ENCODE results near the gene FLYWCH2.

FLYWCH2 gene

GRCh38 chr16:2882650-2883457 lies at the start of gene FLYWCH2:
FLYWCH2 (plus strand) TSS chr16:2883215; CDS start chr16:2896450, 13,235 bp downstream.
- peak; percentile 98 to 99 for DNase-seq

DNA sequence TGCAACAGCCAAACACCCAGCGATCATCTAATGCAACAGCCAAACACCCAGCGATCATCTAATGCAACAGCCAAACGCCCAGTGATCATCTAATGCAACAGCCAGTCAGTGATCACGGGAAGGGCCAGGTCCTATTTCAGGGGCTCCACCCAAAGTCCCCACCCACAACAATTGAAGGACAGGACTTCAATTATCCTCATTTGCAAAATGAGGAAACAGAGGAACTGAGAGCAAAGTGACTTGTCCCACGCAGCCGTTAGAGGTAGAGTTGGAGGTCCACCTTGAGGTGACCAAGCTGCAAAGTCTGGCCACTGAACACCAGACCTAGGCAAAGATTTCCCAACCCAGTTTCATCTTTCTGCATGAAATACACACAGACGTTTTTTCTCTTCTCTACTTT lies 49.2 kb upstream of the FLYWCH2 start:
- DNase-seq, result no peak

DNA sequence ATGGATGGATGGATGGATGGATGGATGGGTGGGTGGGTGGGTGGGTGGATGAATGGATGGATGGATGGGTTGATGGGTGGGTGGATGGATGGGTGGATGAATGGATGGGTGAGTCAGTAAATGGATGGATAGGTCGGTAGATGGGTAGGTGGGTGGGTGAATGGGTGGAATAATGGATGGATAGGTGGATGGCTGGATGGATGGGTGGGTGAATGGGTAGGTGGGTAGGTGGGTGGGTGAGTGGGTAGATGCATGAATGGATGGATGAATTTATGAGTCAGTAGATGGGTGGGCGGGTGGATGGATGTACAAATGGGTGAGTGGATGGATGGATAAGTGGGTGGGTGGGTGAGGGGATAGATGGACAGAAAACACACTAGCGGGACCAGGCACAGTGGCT lies 48.0 kb upstream of the FLYWCH2 start:
- no peak for DNase-seq

- no peak for DNase-seq
Observed at GRCh38 chr16:2835638-2836493, 47.1 kb upstream of the FLYWCH2 start.

DNA sequence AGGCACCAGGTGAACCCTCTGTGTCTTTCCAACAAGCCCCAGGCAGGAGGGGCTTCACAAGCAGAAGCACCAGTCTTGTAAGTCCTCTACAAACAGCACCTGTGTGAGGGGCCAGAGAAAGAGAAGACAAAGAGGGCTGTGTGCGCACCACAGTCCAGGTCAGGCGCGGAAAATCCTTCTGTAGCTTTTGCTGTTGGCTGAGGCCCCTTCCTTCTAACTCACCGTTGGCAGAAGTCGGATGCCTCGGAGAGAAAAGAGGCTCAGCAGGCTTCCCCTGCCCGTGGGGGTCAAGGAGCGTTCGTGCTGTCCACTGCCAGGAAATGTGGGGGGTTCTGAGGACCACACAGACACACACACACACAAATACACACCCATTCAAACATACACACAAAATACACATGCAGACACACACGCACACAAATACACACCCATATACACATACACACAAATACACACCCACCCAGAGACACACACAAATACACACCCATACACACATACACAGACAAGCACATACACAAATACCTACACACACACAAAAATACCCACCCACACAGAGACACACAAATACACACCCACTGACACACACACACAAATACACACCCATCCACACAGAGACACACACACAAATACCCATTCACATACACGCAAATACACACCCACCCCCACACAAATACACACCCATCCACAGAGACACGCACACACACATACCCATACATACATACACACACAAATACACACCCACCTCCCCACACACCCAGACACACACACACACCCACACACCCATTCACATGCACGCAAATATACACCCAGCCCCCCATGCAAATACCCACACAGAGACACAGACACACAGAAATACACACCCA lies 46.1 kb upstream of the FLYWCH2 start:
- DNase-seq, result no peak

GRCh38 chr16:2838928-2839327 lies 44.1 kb upstream of the FLYWCH2 start:
- peak; percentile 38 to 43 for DNase-seq

GRCh38 chr16:2839650-2840450 lies 43.2 kb upstream of the FLYWCH2 start:
- DNase-seq, result no peak

DNA sequence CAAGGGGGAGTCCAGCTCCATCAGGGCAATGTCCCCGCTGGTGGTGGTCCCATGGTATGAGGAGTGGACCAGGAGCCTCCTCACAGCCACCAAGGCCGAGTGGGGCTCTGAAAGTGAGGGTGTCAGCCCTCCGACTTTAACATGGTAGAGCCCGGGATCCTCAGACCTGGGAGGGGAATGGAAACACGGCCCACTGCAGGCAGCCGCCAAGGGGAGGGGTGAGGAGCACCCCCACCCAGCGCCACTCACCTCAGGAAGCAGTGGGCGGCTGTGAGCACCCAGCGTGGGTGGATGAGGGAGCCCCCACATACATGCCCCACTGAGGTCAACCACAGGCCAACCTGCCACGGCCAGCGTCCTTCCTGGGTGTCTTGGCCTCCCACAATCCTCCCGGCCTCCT lies 42.1 kb upstream of the FLYWCH2 start:
- no peak for DNase-seq

DNA sequence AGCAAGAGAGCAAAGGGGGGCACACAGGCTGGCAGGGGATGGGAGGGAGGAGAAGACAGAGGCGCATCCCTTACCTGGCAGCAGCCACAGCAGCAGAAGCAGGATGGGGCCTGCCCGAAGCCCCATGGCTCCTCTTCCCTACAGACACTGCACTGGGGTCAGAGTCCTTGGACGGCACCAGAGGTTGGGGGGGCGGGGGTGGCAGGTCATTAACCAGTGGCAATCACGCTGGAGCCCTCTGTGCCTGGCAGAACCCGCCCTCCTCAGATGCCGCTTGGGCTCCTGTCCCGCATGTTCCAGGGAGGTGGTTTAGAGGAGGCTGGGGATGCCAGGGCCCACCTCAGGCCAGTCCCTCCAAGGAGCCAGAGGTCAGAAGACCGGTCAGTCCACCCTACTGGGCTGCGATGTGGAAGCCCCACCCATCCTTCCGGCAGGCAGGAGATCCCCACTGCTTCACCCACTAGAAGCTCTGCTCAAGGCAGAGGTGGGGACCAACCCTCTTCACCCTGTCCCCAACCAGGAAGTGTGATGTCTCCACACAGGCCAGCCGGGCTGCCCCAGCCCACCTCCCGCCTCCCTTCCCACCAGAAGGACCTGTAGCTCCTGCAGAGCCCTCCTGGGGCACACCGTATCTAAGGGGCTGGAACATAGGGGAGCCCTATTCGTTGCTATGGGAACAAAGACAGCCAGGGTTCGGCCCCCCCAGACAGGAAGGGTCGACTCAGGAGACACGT lies 41.2 kb upstream of the FLYWCH2 start:
- no peak for DNase-seq

DNA sequence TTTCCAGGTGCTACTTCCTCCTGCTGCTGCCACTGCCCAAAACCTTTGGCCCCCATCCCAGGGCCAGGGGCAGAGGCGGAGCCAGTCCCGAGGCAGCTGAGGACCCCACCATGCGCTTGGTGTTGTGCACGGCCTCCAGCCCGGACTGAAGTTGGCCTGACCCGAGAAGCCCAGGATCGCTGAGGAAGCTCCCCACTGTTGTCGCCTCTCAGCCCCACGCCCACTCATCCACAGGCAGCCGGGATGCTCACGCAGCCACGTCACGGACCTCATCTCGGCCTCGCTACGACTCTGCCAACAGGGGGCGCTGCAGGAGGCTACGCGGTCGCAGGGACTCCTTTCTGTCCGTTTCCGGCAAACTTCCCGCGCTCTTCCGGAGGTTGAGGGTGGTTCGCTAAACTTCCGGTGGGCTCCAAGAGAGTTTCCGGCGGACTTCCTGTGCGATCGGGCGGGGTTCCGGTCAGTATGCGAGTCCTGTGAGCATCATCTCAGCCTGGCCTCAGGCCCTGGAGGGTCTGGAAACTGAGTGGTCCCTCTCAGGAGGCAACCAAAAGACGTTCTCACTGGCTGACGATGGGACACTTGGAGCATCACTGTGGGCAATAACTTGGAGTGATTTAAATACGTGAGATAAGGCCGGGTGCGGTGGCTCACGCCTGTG lies 40.5 kb upstream of the FLYWCH2 start:
- peak; percentile 40 to 48 for DNase-seq

GRCh38 chr16:2843526-2843925 lies 39.5 kb upstream of the FLYWCH2 start:
- DNase-seq, result no peak

DNA sequence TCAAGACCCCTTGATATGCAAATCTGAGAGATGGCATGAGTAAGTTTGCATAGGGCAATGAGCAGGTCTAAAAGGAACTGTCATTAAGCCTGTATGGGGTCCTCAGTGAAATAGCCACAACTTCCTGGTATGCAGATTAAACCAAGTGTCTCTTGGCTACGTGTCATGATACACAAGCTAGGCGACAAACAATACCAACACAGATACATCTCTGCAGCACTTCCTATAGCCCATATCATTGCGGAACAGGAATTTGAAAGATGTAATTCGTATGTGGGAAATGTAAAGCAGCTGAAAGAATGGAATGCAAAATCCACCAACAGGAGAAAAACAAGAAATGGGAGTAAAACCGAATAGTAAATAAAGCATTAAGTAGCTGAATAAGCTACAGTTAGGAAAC lies 37.9 kb upstream of the FLYWCH2 start:
- DNase-seq, result no peak

- DNase-seq, result no peak
Observed at GRCh38 chr16:2846511-2847310, 36.3 kb upstream of the FLYWCH2 start.

DNA sequence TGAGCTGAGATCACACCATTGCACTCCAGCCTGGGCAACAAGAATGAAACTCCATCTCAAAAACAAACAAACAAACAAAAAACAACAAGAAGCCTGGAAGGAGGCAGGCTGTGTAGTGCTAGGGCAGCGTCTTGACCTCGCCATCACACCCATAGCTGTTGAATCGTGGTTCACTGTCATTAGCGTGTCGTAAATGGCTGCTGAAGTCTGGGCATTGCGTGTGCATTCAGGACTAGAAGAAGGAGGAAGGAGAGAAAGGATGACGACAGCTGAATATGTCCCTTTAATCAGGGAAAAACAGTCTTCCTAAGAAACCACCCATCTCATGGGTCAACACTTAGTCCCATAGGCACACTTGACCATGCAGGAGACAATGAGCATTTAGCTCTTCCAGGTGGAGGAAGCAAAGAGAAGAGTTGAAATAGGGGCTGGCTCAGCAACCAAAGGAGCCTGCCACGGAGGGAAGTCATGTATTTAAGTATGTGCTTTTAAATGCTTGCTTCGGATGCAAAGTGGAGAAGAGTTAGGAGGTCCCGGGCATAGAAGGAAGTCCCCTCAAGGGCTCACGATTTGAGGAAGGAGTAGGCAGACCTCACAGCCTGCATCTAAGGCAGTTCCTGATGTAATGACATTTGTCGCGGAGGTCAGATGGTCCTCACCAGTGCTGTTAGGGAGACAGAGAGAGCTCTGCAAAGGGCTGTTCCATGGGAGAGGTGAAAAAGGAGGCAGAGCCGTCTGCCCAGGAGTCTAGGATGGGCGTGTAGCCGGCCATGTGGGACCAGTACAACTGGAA lies 33.9 kb upstream of the FLYWCH2 start:
- no peak for DNase-seq

GRCh38 chr16:2852003-2852730 lies 30.8 kb upstream of the FLYWCH2 start:
- no peak for DNase-seq

- DNase-seq, result no peak
Observed at GRCh38 chr16:2852731-2853507, 30.1 kb upstream of the FLYWCH2 start.

- DNase-seq, result no peak
Observed at GRCh38 chr16:2853531-2854073, 29.4 kb upstream of the FLYWCH2 start.

All from activated CD4-positive, alpha-beta T cell treated with anti-CD3 and anti-CD28 coated beads, Interleukin-2, amount 50 U/mL, for 4 hours (primary cell).